Measurements from ENCODE around the gene HLCS.

The HLCS gene

DNA sequence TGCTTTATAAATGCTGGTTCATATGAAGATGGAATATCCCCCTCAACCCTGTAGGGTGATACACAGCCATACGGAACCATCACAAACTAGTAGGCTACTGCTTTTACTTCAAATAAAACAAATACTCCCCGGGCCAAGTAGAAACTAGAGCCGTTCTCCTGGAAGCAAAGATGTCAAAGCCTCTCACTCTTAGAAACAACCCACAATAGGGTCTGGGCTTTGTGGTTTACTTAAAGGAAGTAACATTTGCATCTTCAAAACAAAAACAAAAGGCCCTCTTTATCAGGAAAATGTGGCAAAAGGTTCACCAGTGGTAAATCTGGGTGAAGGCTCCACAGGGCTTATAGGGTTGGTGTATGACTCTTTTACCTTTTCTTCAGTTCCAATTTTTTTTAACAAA, 49.8 kb downstream of the HLCS start:
- Histone ChIP-seq H3K14ac (ENCODE audit: low read length) (no peak overlapping the region), H4K8ac (ENCODE audit: low read depth, low read length) (no peak overlapping the region), H3K23ac (ENCODE audit: low read depth, low read length, poor library complexity) (no peak overlapping the region), H3K4me1 (ENCODE audit: control insufficient read depth in 2 of 2, insufficient read depth in 1 of 2, low read depth in 1 of 2, low read length in 2 of 2) (peaks cover 6 to 9% of the 10 kb centered on the region in 2 donors), H3K9ac (ENCODE audit: low read depth, low read length, poor library complexity) (no peak overlapping the region), H4K91ac (ENCODE audit: low read depth, low read length, poor library complexity) (no peak overlapping the region), H2AK5ac (ENCODE audit: low read depth, low read length) (no peak overlapping the region), H3K27me3 (ENCODE audit: control insufficient read depth in 3 of 3, insufficient read depth in 3 of 3, low read depth in 1 of 3, low read length in 3 of 3) (no peaks in the 10 kb centered on the region), H2BK120ac (ENCODE audit: low read depth, low read length) (no peak overlapping the region), H2BK12ac (ENCODE audit: low read length) (no peak overlapping the region), H2BK5ac (ENCODE audit: low read length) (no peak overlapping the region), H3K4me2 (ENCODE audit: insufficient read depth, low read length, poor library complexity, severe bottlenecking) (no peak overlapping the region), H2BK15ac (ENCODE audit: low read length) (no peak overlapping the region), H3K4me3 (ENCODE audit: low read length in 2 of 2) (no peak overlapping the region), H3K79me1 (ENCODE audit: low read depth, low read length) (no peaks in the 10 kb centered on the region), H3K4ac (ENCODE audit: low read length) (no peak overlapping the region), H2AFZ (ENCODE audit: low read length) (no peak overlapping the region), H3K18ac (ENCODE audit: low read length) (no peak overlapping the region), H3K36me3 (replicated peaks in 1 of 2; ENCODE audit: control insufficient read depth in 2 of 2, insufficient read depth in 2 of 2, low read length in 2 of 2) (peaks cover 0 to 1% of the 10 kb centered on the region in 2 donors), H3K9me3 (replicated peaks in 1 of 2; ENCODE audit: control insufficient read depth in 2 of 2, insufficient read depth in 1 of 2, low read depth in 1 of 2, low read length in 2 of 2) (no peaks in the 10 kb centered on the region), H3K27ac (replicated peaks; ENCODE audit: low read length) (no peak overlapping the region)
- no CpG with 5 or more reads among the region's 3 CpGs for WGBS, 2 donors (ENCODE audit: extremely low coverage in 2 of 2, insufficient read length in 2 of 2, insufficient replicate concordance in 1 of 2)
- DNase-seq (ENCODE audit: low spot score): no peak

DNA sequence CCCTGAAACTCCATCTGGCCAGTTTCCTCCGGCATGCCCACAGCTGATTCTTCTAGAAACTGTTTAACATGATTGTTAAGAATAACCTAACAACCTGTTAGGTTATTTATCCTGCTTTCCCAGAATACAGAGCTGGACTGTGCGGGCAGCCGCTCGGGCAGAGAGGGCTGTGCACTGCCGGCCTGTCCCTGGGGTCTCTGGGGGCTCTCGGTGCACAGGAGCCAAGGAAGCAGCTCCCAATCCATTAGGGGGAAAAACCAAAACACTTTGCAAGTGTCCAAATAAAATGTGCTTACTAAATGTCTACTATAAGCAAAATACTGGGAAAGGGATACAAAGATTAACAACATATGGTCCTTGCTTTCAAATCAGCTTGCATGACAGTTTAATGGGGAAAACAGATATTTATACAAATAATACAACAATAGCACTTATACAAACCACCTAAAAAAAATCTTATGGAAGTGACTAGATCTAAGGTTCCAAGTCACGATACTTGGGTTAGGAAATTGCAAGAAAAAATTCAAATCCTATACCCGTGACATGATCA, 50.7 kb downstream of the HLCS start:
- no peaks in the 10 kb centered on the region for H3K9me3 ChIP-seq (replicated peaks in 1 of 2; ENCODE audit: control insufficient read depth in 2 of 2, insufficient read depth in 1 of 2, low read depth in 1 of 2, low read length in 2 of 2)
- no peak overlapping the region for H3K14ac ChIP-seq (ENCODE audit: low read length)
- peaks cover 0 to 1% of the 10 kb centered on the region in 2 donors for H3K36me3 ChIP-seq (replicated peaks in 1 of 2; ENCODE audit: control insufficient read depth in 2 of 2, insufficient read depth in 2 of 2, low read length in 2 of 2)

DNA sequence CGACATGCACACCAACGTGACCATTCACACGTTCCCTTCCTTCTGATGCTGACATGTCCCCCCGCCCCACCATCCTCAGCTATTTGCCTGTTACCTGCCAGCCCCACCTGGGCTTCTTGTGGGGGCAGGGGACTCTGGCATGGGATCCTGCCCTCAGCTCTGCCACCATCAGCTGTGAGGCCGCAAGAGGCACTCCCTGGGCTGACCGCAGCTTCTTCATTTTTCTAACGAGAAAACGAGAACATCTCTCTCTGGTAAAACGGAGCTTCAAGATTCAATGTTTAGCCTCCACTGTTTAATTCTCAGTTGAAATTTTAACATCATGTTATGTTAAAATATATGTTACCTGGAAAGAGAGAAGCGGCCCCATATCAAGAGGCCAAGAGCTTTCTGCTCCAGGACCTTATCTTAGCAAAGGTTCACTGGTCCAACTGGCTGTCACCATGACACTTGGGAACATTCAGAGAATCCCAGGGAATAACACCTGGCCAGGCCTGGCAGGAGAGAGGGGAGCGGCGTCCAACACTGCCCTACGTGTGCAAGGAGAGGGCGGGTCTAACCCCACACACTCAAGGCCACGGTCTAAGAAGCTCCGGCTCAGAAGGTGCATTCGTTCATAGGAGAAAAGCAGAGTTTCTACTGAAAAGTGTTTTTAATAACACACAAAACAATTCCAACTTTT, 51.3 kb downstream of the HLCS start:
- no peak overlapping the region for H4K8ac ChIP-seq (ENCODE audit: low read depth, low read length)
- H3K36me3 ChIP-seq (replicated peaks in 1 of 2; ENCODE audit: control insufficient read depth in 2 of 2, insufficient read depth in 2 of 2, low read length in 2 of 2): peaks cover 0 to 1% of the 10 kb centered on the region in 2 donors
- no peaks in the 10 kb centered on the region for H3K27me3 ChIP-seq (ENCODE audit: control insufficient read depth in 3 of 3, insufficient read depth in 3 of 3, low read depth in 1 of 3, low read length in 3 of 3)
- peak overlapping the region; percentile 27 for H2BK12ac ChIP-seq (ENCODE audit: low read length)
- peak overlapping the region; percentile 5 for H2AK5ac ChIP-seq (ENCODE audit: low read depth, low read length)
- no peak overlapping the region for H3K4me3 ChIP-seq (ENCODE audit: low read length in 2 of 2)
- no peak overlapping the region for H3K23ac ChIP-seq (ENCODE audit: low read depth, low read length, poor library complexity)
- H3K4ac ChIP-seq (ENCODE audit: low read length): no peak overlapping the region
- H3K14ac ChIP-seq (ENCODE audit: low read length): no peak overlapping the region
- H4K91ac ChIP-seq (ENCODE audit: low read depth, low read length, poor library complexity): no peak overlapping the region
- H3K79me1 ChIP-seq (ENCODE audit: low read depth, low read length): no peaks in the 10 kb centered on the region
- no CpG with 5 or more reads among the region's 17 CpGs for WGBS, 2 donors (ENCODE audit: extremely low coverage in 2 of 2, insufficient read length in 2 of 2, insufficient replicate concordance in 1 of 2)
- no peak overlapping the region for H3K4me2 ChIP-seq (ENCODE audit: insufficient read depth, low read length, poor library complexity, severe bottlenecking)
- DNase-seq (ENCODE audit: low spot score): no peak
- H2BK120ac ChIP-seq (ENCODE audit: low read depth, low read length): no peak overlapping the region
- peak overlapping the region; percentile 15 for H2BK5ac ChIP-seq (ENCODE audit: low read length)
- no peak overlapping the region for H2AFZ ChIP-seq (ENCODE audit: low read length)
- H3K9me3 ChIP-seq (replicated peaks in 1 of 2; ENCODE audit: control insufficient read depth in 2 of 2, insufficient read depth in 1 of 2, low read depth in 1 of 2, low read length in 2 of 2): no peaks in the 10 kb centered on the region
- no peak overlapping the region for H3K9ac ChIP-seq (ENCODE audit: low read depth, low read length, poor library complexity)
- H3K4me1 ChIP-seq (ENCODE audit: control insufficient read depth in 2 of 2, insufficient read depth in 1 of 2, low read depth in 1 of 2, low read length in 2 of 2): peaks cover 6 to 9% of the 10 kb centered on the region in 2 donors
- H2BK15ac ChIP-seq (ENCODE audit: low read length): no peak overlapping the region
- peak overlapping the region; percentile 50 for H3K18ac ChIP-seq (ENCODE audit: low read length)
- no peak overlapping the region for H3K27ac ChIP-seq (replicated peaks; ENCODE audit: low read length)

More for the DNA sequence above, 50.7 kb downstream of the HLCS start:
- Histone ChIP-seq H3K4me3 (ENCODE audit: low read length in 2 of 2) (no peak overlapping the region), H4K91ac (ENCODE audit: low read depth, low read length, poor library complexity) (no peak overlapping the region), H3K27ac (replicated peaks; ENCODE audit: low read length) (no peak overlapping the region), H3K4ac (ENCODE audit: low read length) (no peak overlapping the region), H3K4me2 (ENCODE audit: insufficient read depth, low read length, poor library complexity, severe bottlenecking) (no peak overlapping the region), H3K9ac (ENCODE audit: low read depth, low read length, poor library complexity) (no peak overlapping the region), H2BK120ac (ENCODE audit: low read depth, low read length) (no peak overlapping the region), H2BK15ac (ENCODE audit: low read length) (no peak overlapping the region), H3K18ac (ENCODE audit: low read length) (no peak overlapping the region), H2BK5ac (ENCODE audit: low read length) (no peak overlapping the region), H2BK12ac (ENCODE audit: low read length) (no peak overlapping the region), H3K23ac (ENCODE audit: low read depth, low read length, poor library complexity) (no peak overlapping the region), H3K79me1 (ENCODE audit: low read depth, low read length) (no peaks in the 10 kb centered on the region), H4K8ac (ENCODE audit: low read depth, low read length) (no peak overlapping the region), H3K27me3 (ENCODE audit: control insufficient read depth in 3 of 3, insufficient read depth in 3 of 3, low read depth in 1 of 3, low read length in 3 of 3) (no peaks in the 10 kb centered on the region), H2AFZ (ENCODE audit: low read length) (no peak overlapping the region), H2AK5ac (ENCODE audit: low read depth, low read length) (no peak overlapping the region), H3K4me1 (ENCODE audit: control insufficient read depth in 2 of 2, insufficient read depth in 1 of 2, low read depth in 1 of 2, low read length in 2 of 2) (peaks cover 6 to 9% of the 10 kb centered on the region in 2 donors)
- no CpG with 5 or more reads among the region's 8 CpGs for WGBS, 2 donors (ENCODE audit: extremely low coverage in 2 of 2, insufficient read length in 2 of 2, insufficient replicate concordance in 1 of 2)
- no peak for DNase-seq (ENCODE audit: low spot score)

- no peak overlapping the region for H3K4me3 ChIP-seq (ENCODE audit: low read length in 2 of 2)
- WGBS, 2 donors (ENCODE audit: extremely low coverage in 2 of 2, insufficient read length in 2 of 2, insufficient replicate concordance in 1 of 2): no CpG with 5 or more reads among the region's 18 CpGs
- peaks cover 0 to 1% of the 10 kb centered on the region in 2 donors for H3K36me3 ChIP-seq (replicated peaks in 1 of 2; ENCODE audit: control insufficient read depth in 2 of 2, insufficient read depth in 2 of 2, low read length in 2 of 2)
- H2BK15ac ChIP-seq (ENCODE audit: low read length): no peak overlapping the region
- H3K18ac ChIP-seq (ENCODE audit: low read length): peak overlapping the region; percentile 49
- H3K27ac ChIP-seq (replicated peaks; ENCODE audit: low read length): no peak overlapping the region
- no peak overlapping the region for H3K14ac ChIP-seq (ENCODE audit: low read length)
- no peak overlapping the region for H3K23ac ChIP-seq (ENCODE audit: low read depth, low read length, poor library complexity)
- peaks cover 6 to 9% of the 10 kb centered on the region in 2 donors for H3K4me1 ChIP-seq (ENCODE audit: control insufficient read depth in 2 of 2, insufficient read depth in 1 of 2, low read depth in 1 of 2, low read length in 2 of 2)
- H2AFZ ChIP-seq (ENCODE audit: low read length): no peak overlapping the region
- H2BK12ac ChIP-seq (ENCODE audit: low read length): peak overlapping the region; percentile 27
- H2BK5ac ChIP-seq (ENCODE audit: low read length): peak overlapping the region; percentile 15
- no peak for DNase-seq (ENCODE audit: low spot score)
- H4K91ac ChIP-seq (ENCODE audit: low read depth, low read length, poor library complexity): peak overlapping the region; percentile 5
- no peaks in the 10 kb centered on the region for H3K27me3 ChIP-seq (ENCODE audit: control insufficient read depth in 3 of 3, insufficient read depth in 3 of 3, low read depth in 1 of 3, low read length in 3 of 3)
- peak overlapping the region; percentile 53 for H2AK5ac ChIP-seq (ENCODE audit: low read depth, low read length)
- H3K79me1 ChIP-seq (ENCODE audit: low read depth, low read length): no peaks in the 10 kb centered on the region
- H3K4ac ChIP-seq (ENCODE audit: low read length): no peak overlapping the region
- no peaks in the 10 kb centered on the region for H3K9me3 ChIP-seq (replicated peaks in 1 of 2; ENCODE audit: control insufficient read depth in 2 of 2, insufficient read depth in 1 of 2, low read depth in 1 of 2, low read length in 2 of 2)
- no peak overlapping the region for H3K9ac ChIP-seq (ENCODE audit: low read depth, low read length, poor library complexity)
- H4K8ac ChIP-seq (ENCODE audit: low read depth, low read length): no peak overlapping the region
- no peak overlapping the region for H2BK120ac ChIP-seq (ENCODE audit: low read depth, low read length)
- no peak overlapping the region for H3K4me2 ChIP-seq (ENCODE audit: insufficient read depth, low read length, poor library complexity, severe bottlenecking)
Observed at GRCh38 chr21:36914244-36915013, 52.0 kb downstream of the HLCS start.

Measured in neuronal stem cell (in vitro differentiated cells).